DMS114 treated with DMSO at 0.1 percent for 48 hours (cell line): Measurements from ENCODE around the gene FAM3C.

Experiments
- DNase-seq: peaks from one replicate; lab custom pipeline; 2025; ENCODE audit not compliant: unreplicated experiment; lab: John Stamatoyannopoulos, UW

FAM3C gene

GRCh38 chr7:121410829-121411596 lies 14.9 kb upstream of the FAM3C start:
- no peak for DNase-seq

- no peak for DNase-seq
Observed at GRCh38 chr7:121406944-121407343, 10.8 kb upstream of the FAM3C start.

GRCh38 chr7:121406461-121406860 lies 10.4 kb upstream of the FAM3C start:
- no peak for DNase-seq

GRCh38 chr7:121404348-121404747 lies 8.2 kb upstream of the FAM3C start:
- DNase-seq, result no peak

- no peak for DNase-seq
Observed at GRCh38 chr7:121402701-121403100, 6.6 kb upstream of the FAM3C start.

- DNase-seq, result no peak
Observed at GRCh38 chr7:121401896-121402295, 5.8 kb upstream of the FAM3C start.

- peak; percentile 4 for DNase-seq
Observed at GRCh38 chr7:121398246-121398645, 2.1 kb upstream of the FAM3C start.

- DNase-seq, result no peak
Observed at GRCh38 chr7:121397822-121398221, 1.7 kb upstream of the FAM3C start.

GRCh38 chr7:121397361-121397760 lies 1.3 kb upstream of the FAM3C start:
- DNase-seq, result no peak

GRCh38 chr7:121395494-121395960 lies 581 bp downstream of the FAM3C start:
- peak; percentile 8 for DNase-seq

- DNase-seq, result no peak
Observed at GRCh38 chr7:121394709-121395140, 1.4 kb downstream of the FAM3C start.

GRCh38 chr7:121393005-121393366 lies 3.1 kb downstream of the FAM3C start:
- DNase-seq, result no peak

GRCh38 chr7:121392277-121393004 lies 3.7 kb downstream of the FAM3C start:
- DNase-seq, result no peak

GRCh38 chr7:121391686-121392085 lies 4.4 kb downstream of the FAM3C start:
- DNase-seq, result no peak

- no peak for DNase-seq
Observed at GRCh38 chr7:121390617-121391016, 5.5 kb downstream of the FAM3C start.

GRCh38 chr7:121390109-121390508 lies 6.0 kb downstream of the FAM3C start:
- no peak for DNase-seq

- no peak for DNase-seq
Observed at GRCh38 chr7:121388950-121389349, 7.2 kb downstream of the FAM3C start.

GRCh38 chr7:121385800-121386179 lies 10.3 kb downstream of the FAM3C start:
- DNase-seq, result no peak

- DNase-seq, result no peak
Observed at GRCh38 chr7:121385056-121385799, 10.9 kb downstream of the FAM3C start.

- no peak for DNase-seq
Observed at GRCh38 chr7:121384265-121384664, 11.8 kb downstream of the FAM3C start.

GRCh38 chr7:121383235-121383910 lies 12.7 kb downstream of the FAM3C start:
- no peak for DNase-seq
